B cell (primary cell): ENCODE results near the gene PCSK9. TPM values are rescaled to one million over a fixed set of nuclear protein-coding genes. Genes with fewer than 3 reads are reported as not detected.

ENCODE experiments used
- ATAC-seq: fragments of 200-7000 bp; cut with Tn5 transposase; one replicate; pipeline ENCODE4 v1.10.0; 2021; ENCODE audit warnings: low read depth, mild to moderate bottlenecking, moderate number of reproducible peaks, moderate library complexity
- CTCF ChIA-PET: fragments of 350-600 bp; sonication (Branson Sonifier 250); formaldehyde crosslinking; loops from one replicate; lab custom pipeline; 2021; ENCODE audit warnings: antibody characterized with exemption, inconsistent platforms; lab: Charles Lee
- POLR2A ChIA-PET: fragments of 350-600 bp; sonication (Branson Sonifier 250); formaldehyde crosslinking; loops from one replicate; lab custom pipeline; 2021; ENCODE audit warnings: antibody characterized with exemption; lab: Charles Lee
- DNase-seq: peaks from one replicate; pipeline ENCODE4 v3.0.0; 2013
- H2AFZ ChIP-seq: 2 replicates; pipeline ENCODE4 v1.6.1; 2012; ENCODE audit warnings: mild to moderate bottlenecking, low read depth, low read length; ENCODE audit not compliant: insufficient read depth, poor library complexity, severe bottlenecking
- H3K27ac ChIP-seq, 2 donors: 1 replicate in 1 of 2; 2 replicates in 1 of 2; pipeline ENCODE4 v1.5.1; 2012 to 2013; ENCODE audit warnings: low read length in 2 of 2, mild to moderate bottlenecking in 2 of 2, moderate library complexity in 1 of 2
- H3K27me3 ChIP-seq, 4 experiments: fragments of 200-600 bp in 1 of 4; sonication (generic) in 1 of 4; replicated peaks in 1 of 4; 1 replicate in 2 of 4; 2 replicates in 2 of 4; pipeline versions ENCODE4 v1.6.1 to v1.7.0; 2013 to 2016; ENCODE audit warnings: low read length in 3 of 4, mild to moderate bottlenecking in 2 of 4, mixed read lengths in 1 of 4, moderate library complexity in 1 of 4; ENCODE audit not compliant: insufficient read depth in 4 of 4, control insufficient read depth in 3 of 4; ENCODE audit errors: control extremely low read depth in 1 of 4
- H3K36me3 ChIP-seq, 2 experiments: replicated peaks in 1 of 2; 1 replicate in 1 of 2; 2 replicates in 1 of 2; pipeline versions ENCODE4 v1.6.1 to v1.7.1; 2013; ENCODE audit warnings: low read length in 1 of 2; ENCODE audit not compliant: insufficient read depth in 2 of 2, control insufficient read depth in 1 of 2; ENCODE audit errors: control extremely low read depth in 1 of 2, extremely low read depth in 1 of 2
- H3K4me1 ChIP-seq, 2 donors: fragments of 200-600 bp in 1 of 2; sonication (generic) in 1 of 2; 1 replicate in 1 of 2; 2 replicates in 1 of 2; pipeline versions ENCODE4 v1.5.1 to v1.6.1; 2013 to 2017; ENCODE audit warnings: low read length in 2 of 2; ENCODE audit not compliant: control insufficient read depth in 2 of 2, insufficient read depth in 2 of 2
- H3K4me2 ChIP-seq: replicated peaks from 2 replicates; pipeline ENCODE3; 2012; ENCODE audit warnings: mild to moderate bottlenecking, low read depth, low read length; ENCODE audit not compliant: poor library complexity, severe bottlenecking
- H3K4me3 ChIP-seq, 5 experiments: fragments of 200-600 bp in 1 of 5; sonication (generic) in 1 of 5; 1 replicate in 3 of 5; 2 replicates in 2 of 5; pipeline versions ENCODE4 v1.5.1 to v1.7.0; 2011 to 2016; ENCODE audit warnings: low read length in 4 of 5, mild to moderate bottlenecking in 4 of 5, low read depth in 2 of 5, control low read depth in 1 of 5, moderate library complexity in 1 of 5; ENCODE audit not compliant: insufficient read depth in 1 of 5; ENCODE audit errors: control extremely low read depth in 1 of 5, extremely low read depth in 1 of 5
- H3K79me2 ChIP-seq: fragments of 200-600 bp; sonication (generic); one replicate; pipeline ENCODE4 v1.6.0; 2016; ENCODE audit warnings: low read length; ENCODE audit not compliant: control insufficient read depth, insufficient read depth
- H3K9ac ChIP-seq: fragments of 200-600 bp; sonication (generic); 2 replicates; pipeline ENCODE4 v1.6.1; 2017; ENCODE audit warnings: mild to moderate bottlenecking, low read length, moderate library complexity
- H3K9me3 ChIP-seq, 3 donors: one replicate each; pipeline versions ENCODE4 v1.6.1 to v1.7.1; 2013; ENCODE audit warnings: low read length in 2 of 3; ENCODE audit not compliant: control insufficient read depth in 2 of 3, insufficient read depth in 1 of 3; ENCODE audit errors: control extremely low read depth in 1 of 3
- H4K20me1 ChIP-seq: 2 replicates; pipeline ENCODE4 v1.6.0; 2012; ENCODE audit warnings: mild to moderate bottlenecking, low read length; ENCODE audit not compliant: insufficient read depth, control insufficient read depth, poor library complexity, severe bottlenecking
- H3K27ac Mint-ChIP-seq: one replicate; pipeline ENCODE4 v1.8.0; 2021; ENCODE audit warnings: mixed read lengths
- H3K27me3 Mint-ChIP-seq: one replicate; pipeline ENCODE4 v1.8.0; 2021; ENCODE audit warnings: mixed read lengths
- H3K4me1 Mint-ChIP-seq: one replicate; pipeline ENCODE4 v1.8.0; 2021; ENCODE audit warnings: mixed read lengths
- H3K4me3 Mint-ChIP-seq: one replicate; pipeline ENCODE4 v1.8.0; 2021; ENCODE audit warnings: mixed read lengths
- H3K9me3 Mint-ChIP-seq: one replicate; pipeline ENCODE4 v1.8.0; 2022; ENCODE audit warnings: mixed read lengths; ENCODE audit not compliant: insufficient read depth
- EZH2 ChIP-seq: IDR thresholded peaks from 2 replicates; pipeline ENCODE4 v1.6.1; 2012; ENCODE audit warnings: borderline replicate concordance, low read depth, mild to moderate bottlenecking, moderate library complexity, low read length; ENCODE audit not compliant: insufficient read depth, poor library complexity, severe bottlenecking
- WGBS: methylation state at CpG from one replicate; pipeline ENCODE4 v1.1.5; 2013; ENCODE audit warnings: missing lambda C conversion rate; ENCODE audit not compliant: insufficient coverage; 5-methylcytosine and 5-hydroxymethylcytosine counted together
- intact Hi-C: fragments of 100-400 bp; cut with micrococcal nuclease; formaldehyde crosslinking; loops from one replicate; pipeline ENCODE4 v1.10.0; 2022
- polyA plus RNA-seq: library from polyadenylated mRNA; depleted of rRNA; stranded (reverse); fragments of >200 nt; gene quantifications from 2 replicates; pipeline ENCODE4 v1.2.3, GENCODE V29; 2012
- total RNA-seq, 2 donors: library from RNA; stranded (reverse); fragments of 120-200 nt in 1 of 2; gene quantifications; 1 replicate in 1 of 2; 2 replicates in 1 of 2; pipeline versions ENCODE4 v1.2.3 to v1.2.4, GENCODE V29; 2013 to 2022
- TF ChIP-seq, protein P1 (sequence below): fragments of 200-600 bp; IDR thresholded peaks from one replicate; pipeline ENCODE4 v1.8.0; 2022; ENCODE audit warnings: antibody characterized with exemption, mild to moderate bottlenecking

The PCSK9 gene
- total and polyA plus RNA-seq, 2 donors (not counting 1 experiment from before 2014, with no cell fraction given), result not detected

DNA sequence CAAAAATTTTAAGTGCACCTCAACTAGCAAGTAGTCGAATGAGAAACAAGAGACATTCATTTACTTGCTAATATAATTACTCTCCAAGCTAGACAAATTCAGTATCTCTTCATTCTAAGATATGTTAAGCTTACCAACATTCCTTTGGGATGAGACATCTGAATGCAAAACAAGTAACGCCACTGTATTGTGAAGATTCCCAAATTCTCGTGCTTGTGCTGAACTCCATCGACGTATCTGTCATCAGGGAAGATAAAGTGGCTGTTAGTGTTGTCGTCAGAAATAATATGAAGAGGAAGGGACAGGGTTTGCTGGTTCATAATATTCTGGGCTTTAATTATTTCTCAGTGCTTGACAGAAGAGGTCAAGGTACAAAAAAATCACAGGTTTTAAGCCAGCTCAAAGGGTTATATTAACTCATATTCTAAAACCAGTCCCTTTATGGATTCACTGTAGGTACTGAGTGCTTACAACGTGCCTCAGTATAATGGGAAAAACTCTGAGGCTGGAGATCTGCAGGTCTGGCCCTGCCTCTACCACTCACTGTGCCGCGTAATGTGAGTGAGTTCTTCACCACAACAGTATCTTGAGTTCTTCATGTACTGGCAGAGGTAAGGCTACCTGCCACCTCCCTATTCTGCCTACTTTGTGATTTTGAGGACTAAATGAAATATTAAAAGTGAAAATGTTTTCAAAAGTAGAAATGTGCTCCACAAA lies 42.0 kb downstream of the PCSK9 start:
- no peak overlapping the region for H3K4me3 Mint-ChIP-seq
- no peaks in the 10 kb centered on the region for H3K27me3 Mint-ChIP-seq
- Histone ChIP-seq H3K9ac (no peak overlapping the region), H3K9me3 (no peaks in the 10 kb centered on the region), H2AFZ (no peak overlapping the region), H3K4me3 (no peak overlapping the region), H4K20me1 (no peaks in the 10 kb centered on the region), H3K79me2 (no peaks in the 10 kb centered on the region), H3K27me3 (no peaks in the 10 kb centered on the region), H3K4me1 (no peaks in the 10 kb centered on the region), H3K36me3 (peaks cover 11 to 98% of the 10 kb centered on the region in 2 experiments), H3K27ac (no peak overlapping the region), H3K4me2 (no peak overlapping the region)
- TF ChIP-seq EZH2, result no peak
- TF ChIP-seq, protein P1, sequence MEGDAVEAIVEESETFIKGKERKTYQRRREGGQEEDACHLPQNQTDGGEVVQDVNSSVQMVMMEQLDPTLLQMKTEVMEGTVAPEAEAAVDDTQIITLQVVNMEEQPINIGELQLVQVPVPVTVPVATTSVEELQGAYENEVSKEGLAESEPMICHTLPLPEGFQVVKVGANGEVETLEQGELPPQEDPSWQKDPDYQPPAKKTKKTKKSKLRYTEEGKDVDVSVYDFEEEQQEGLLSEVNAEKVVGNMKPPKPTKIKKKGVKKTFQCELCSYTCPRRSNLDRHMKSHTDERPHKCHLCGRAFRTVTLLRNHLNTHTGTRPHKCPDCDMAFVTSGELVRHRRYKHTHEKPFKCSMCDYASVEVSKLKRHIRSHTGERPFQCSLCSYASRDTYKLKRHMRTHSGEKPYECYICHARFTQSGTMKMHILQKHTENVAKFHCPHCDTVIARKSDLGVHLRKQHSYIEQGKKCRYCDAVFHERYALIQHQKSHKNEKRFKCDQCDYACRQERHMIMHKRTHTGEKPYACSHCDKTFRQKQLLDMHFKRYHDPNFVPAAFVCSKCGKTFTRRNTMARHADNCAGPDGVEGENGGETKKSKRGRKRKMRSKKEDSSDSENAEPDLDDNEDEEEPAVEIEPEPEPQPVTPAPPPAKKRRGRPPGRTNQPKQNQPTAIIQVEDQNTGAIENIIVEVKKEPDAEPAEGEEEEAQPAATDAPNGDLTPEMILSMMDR, result no peak
- ChIA-PET POLR2A (interaction anchor here (0.6 kb wide), 1 partner anchor 72 kb away, joined by 3 read pairs; no protein-coding TSS in a partner anchor), CTCF (no interaction called here)
- ATAC-seq, result no peak
- no peaks in the 10 kb centered on the region for H3K9me3 Mint-ChIP-seq
- intact Hi-C loops, result no loop called here
- DNase-seq, result no peak
- no peaks in the 10 kb centered on the region for H3K4me1 Mint-ChIP-seq
- WGBS, result 100% methylated on average over 6 of the region's 9 CpGs
- no peak overlapping the region for H3K27ac Mint-ChIP-seq

DNA sequence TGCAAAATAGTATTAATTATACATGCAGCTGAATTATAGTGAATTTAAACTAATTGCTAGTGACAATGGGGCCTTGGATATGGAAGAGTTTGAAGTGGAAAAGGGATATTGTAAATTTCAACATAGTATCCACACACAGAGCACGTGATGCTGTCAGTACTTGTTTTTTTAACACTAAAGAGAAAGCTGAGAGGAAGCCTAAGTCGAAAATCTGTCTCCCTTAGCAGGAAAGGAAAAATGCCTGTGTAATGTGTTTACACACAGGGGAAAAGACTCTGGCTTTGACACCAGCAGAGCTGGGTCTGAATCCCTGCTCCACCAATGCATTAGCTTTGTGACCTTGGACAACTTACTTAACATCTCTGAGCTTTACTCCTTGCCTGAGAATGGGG lies 42.6 kb downstream of the PCSK9 start:
- intact Hi-C loops, result no loop called here

More for the DNA sequence above, 42.6 kb downstream of the PCSK9 start:
- CTCF ChIA-PET, result no interaction called here
- no CpG with 5 or more reads among the region's 2 CpGs for WGBS
- no peaks in the 10 kb centered on the region for H3K27me3 ChIP-seq
- no peaks in the 10 kb centered on the region for H4K20me1 ChIP-seq
- no peaks in the 10 kb centered on the region for H3K4me1 ChIP-seq
- no peak overlapping the region for H3K9ac ChIP-seq
- H3K4me3 ChIP-seq, result no peak overlapping the region
- Mint-ChIP-seq H3K4me1 (no peaks in the 10 kb centered on the region), H3K27ac (no peak overlapping the region), H3K27me3 (no peaks in the 10 kb centered on the region), H3K9me3 (no peaks in the 10 kb centered on the region), H3K4me3 (no peak overlapping the region)
- H2AFZ ChIP-seq, result no peak overlapping the region
- POLR2A ChIA-PET, result no interaction called here
- H3K36me3 ChIP-seq, result peaks cover 11 to 98% of the 10 kb centered on the region in 2 experiments
- no peak overlapping the region for H3K27ac ChIP-seq
- ATAC-seq, result no peak
- TF ChIP-seq, protein P1, result no peak
- no peak for TF ChIP-seq EZH2
- no peaks in the 10 kb centered on the region for H3K79me2 ChIP-seq
- H3K4me2 ChIP-seq, result no peak overlapping the region
- no peaks in the 10 kb centered on the region for H3K9me3 ChIP-seq
- no peak for DNase-seq
